Activated T-helper 1 cell treated with Interleukin-2 at 50 U/mL for 16 hours (primary cell): Measurements from ENCODE around the gene KIF5B.
"Not testable (repeated sequence)": the region's sequence is repeated elsewhere in the genome, so short reads cannot be mapped to it uniquely, and the experiment has no call there.

ENCODE experiments used
- DNase-seq: peaks from one replicate; pipeline ENCODE4 v3.0.0-alpha.2; 2020; ENCODE audit warnings: low read depth

Gene KIF5B

GRCh38 chr10:32056136-32057035, at the start of gene KIF5B:
KIF5B (minus strand) TSS chr10:32056425; CDS start chr10:32055973, 452 bp downstream.
- DNase-seq: peak; percentile 82

DNA sequence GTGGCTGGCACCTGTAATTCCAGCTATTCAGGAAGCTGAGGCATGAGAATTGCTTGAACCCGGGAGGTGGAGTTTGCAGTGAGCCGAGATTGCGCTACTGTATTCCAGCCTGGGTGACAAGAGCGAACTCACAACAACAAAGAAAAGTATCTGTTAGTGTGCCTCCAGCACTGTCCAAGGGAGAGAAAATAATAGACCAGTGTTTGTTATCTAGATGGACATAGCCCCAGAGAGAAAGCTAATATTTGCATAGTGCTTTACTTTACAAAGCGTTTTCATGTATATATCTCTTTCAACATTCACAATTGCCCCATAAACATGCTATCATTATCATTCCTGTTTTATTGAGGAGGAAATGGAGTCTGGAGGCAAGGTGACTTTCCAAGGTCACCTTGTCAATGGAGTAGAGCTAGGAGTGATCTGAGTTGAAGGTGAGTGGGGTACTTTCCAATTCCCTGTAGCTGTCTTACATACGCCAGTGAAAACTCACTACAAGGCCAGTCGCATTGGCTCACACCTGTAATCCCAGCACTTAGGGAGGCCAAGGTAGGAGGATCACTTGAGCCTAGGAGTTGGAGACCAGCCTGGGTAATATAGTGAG, 49.7 kb upstream of the KIF5B start:
- DNase-seq: no peak

DNA sequence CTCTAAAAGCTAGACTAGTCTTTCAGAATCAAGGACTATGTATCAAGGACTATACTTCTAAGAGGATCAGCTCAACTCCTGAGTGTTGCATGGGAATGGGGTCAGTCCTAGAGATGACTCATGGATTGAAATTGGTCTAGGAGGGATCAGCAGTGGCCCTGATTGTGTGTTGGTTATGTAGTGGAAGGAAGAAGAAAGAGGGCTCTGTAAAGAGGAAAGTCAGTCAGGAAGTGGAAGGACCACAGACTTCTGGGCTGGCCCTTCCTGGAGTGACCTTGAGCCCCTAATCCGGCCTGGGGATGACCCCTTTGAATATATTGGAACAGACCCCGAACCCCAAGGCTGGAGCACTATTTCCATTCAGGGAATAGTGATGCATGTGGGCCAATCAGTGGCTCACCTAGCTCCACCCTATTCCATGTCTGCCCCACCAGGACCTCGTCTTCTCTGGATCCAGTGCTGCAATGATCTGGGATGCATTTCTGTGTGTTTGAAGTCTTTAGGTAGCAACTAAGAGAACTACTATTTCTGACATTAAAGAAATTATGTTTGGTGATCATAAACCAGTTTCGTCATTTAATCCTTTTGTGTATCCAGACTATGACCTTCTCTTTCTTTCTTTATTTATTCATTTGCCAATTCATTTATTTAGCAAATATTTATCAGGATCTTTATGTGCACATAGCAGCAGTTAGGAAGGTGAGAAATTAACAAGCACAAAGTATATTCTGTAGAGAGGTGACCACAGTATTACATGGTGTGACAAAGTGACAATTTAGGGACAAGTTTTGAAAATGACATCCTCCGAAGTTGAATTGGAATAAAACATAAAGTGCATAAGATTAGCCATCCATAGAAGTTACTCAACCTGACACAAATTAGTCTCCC, 48.6 kb upstream of the KIF5B start:
- DNase-seq: no peak

DNA sequence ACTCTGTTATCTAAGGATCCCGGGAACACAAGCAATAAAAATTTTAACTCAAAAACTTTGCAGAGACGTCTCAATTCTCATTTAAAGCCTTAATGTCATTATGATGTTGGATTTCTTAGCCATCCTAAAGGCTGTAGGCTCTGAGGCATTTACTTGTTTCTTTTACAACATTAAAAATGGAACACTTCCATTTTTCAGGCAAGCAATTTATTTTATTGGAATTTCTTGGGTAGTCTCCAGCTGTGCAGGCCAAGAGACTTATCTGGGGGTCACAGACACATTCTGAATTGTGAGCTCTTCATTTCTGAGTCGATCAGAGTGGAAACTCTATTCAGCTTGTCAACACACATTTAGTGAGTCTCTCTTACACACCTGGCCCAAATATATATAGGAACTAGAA, 48.0 kb upstream of the KIF5B start:
- no peak for DNase-seq

DNA sequence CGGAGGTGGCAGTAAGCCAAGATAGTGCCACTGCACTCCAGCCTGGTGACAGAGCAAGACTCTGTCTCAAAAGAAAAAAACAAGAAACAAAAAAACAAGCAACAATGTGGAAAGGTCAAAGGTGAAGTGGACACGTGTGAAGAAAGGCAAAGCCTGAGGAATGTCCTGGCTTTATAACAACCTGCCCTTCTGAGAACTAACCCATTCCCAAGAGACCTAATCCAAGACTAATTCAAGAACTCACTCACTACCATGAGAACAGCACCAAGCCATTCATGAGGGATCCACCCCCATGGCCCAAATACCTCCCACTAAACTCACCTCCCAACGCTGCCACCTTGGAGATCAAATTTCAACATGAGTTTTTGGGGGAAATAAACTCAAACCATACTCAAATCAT, 47.5 kb upstream of the KIF5B start:
- no peak for DNase-seq

GRCh38 chr10:32098566-32099259, 42.5 kb upstream of the KIF5B start:
- DNase-seq: not testable (repeated sequence)

DNA sequence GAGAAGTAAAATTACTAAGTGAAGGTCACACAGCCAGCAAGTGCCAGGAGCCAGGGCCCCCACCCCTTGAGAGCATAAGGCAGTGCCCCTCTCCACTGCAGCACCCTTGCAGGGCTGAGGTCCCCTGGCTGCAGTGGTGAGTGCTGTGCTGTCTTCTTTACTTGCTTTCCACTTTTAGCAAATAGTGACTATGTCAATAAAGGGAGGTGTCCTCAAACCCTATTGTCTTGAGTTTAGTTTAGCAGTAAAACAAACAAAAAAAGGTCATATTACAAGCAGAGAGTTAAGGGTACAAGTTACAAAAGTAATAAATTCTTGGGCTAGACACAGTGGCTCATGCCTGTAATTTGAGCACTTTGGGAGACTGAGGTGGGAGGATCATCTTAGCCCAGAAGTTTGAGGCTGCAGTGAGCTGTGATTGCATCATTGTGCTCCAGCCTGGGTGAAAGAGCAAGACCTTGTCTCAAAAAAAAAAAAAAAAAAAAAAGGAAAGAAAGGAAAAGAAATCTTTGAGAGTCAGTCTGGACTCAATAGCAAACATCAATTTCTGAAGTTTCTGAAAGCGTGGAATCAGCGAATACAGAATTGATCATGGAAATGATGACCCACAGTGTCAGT, 39.0 kb upstream of the KIF5B start:
- no peak for DNase-seq

- DNase-seq: no peak
These were observed 37.4 kb upstream of the KIF5B start for GRCh38 chr10:32093650-32094049.

GRCh38 chr10:32091046-32091445, 34.8 kb upstream of the KIF5B start:
- DNase-seq: no peak

DNA sequence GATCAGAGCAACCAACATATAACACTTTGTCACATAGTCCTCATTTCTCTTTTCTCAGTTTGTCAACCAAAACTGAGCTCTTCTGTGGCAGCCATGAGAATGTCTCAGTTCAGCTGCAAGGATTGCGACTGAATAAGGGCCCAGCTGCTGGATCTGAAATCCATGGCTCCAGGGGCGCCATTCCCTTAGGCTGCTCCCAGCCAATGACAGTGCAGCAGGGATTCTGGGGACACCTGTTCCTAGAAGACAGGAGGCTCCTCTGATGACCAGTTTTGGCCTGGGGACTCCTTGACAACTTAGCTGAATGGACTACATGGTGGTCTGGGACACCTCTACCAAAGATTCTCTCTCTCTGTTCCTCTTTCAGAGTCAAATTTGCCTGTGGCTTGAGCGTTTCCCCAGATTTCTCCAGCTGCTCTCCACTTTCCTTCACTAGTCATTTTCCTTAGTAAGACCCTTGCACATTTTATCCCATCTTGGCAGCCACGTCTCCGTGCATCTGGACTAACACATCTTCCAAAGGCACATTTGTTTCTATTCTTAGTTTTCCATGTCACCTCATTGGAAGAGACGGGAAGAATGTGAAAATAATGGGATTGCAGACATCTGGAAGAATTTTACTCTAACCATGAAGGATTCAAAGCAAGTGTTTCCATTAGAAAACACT, 28.1 kb upstream of the KIF5B start:
- DNase-seq: no peak

DNA sequence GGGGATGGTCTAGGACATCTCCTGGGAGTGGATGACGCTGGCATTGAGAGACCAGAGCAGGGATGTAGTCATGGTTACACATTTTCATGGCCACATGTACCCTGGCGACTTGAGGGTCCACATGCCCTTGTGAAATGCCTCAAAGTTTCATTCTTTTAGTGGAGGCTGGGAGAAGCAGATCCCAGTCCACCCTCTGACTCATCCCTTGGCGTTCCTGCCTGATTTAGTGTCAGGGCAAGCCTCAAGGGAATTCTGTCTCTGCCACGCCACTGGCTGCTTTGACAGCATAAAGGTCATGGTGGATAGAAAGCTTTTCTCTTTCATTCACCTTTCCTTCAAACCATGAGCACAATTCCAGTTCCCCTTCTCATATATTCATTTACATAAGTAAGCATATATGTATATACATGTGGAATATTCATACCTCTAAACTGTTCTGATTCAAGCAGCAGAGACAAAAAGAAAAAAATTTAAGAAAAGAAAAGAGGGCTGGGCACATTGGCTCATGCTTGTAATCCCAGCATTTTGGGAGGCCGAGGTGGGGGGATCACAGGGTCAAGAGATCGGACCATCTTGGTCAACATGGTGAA, 21.8 kb upstream of the KIF5B start:
- DNase-seq: no peak

DNA sequence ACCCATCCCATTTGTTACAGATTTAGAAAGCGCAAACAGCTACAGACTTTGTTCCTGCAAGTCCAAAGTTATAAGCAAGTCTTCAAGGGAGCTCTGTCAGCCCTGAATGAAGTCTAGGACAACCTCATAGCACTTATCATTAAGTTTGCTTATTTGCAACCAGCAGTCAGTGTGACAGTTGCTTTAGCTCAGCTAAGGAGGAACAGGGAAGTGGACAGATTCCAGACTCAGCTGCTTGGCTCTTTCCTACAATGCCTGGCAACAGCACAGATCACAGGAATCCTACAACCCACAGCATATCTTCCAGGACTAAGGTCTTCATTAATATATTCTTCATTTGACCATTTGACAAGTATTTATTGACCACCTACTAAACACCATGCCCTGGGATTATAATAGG, 17.4 kb upstream of the KIF5B start:
- no peak for DNase-seq

DNA sequence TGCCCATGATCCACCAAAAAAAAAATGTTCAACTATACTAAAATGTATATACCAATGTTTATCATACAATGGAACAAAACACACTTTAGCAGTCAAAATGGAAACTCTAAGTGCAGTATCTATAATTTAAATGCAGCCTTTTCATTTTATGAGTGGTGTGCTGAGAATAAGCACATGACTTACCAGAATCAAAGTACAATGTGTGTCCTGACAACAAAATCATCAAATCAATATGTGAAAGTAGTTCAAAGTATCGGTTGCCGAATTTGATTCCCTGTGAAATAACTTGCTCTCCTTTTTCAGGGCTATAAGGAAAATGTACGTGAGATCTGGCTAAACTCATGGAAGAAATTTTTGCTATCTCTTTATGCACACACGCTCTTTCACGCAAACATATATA, 16.9 kb upstream of the KIF5B start:
- DNase-seq: no peak

GRCh38 chr10:32072025-32072800, 16.0 kb upstream of the KIF5B start:
- no peak for DNase-seq

DNA sequence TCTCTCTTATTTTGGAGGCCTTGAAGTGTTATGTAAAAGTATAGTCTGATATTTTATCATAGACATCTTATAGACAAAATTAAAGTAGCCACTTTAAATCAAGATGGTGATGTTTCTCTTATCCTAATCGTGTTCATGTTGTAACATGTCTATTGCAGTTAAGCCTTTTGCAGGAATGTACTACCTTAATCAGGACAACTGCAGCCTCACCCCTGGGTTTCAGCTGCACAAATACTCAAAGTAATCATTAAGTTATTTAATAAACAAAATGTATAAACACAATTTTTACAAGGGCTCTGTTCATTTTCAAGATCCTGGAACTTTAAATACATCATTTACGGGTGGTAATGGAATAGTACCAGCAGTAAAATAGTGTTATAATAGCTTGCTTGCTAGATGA, 14.4 kb upstream of the KIF5B start:
- DNase-seq: no peak

- no peak for DNase-seq
These were observed 12.3 kb upstream of the KIF5B start for GRCh38 chr10:32068569-32068968.

DNA sequence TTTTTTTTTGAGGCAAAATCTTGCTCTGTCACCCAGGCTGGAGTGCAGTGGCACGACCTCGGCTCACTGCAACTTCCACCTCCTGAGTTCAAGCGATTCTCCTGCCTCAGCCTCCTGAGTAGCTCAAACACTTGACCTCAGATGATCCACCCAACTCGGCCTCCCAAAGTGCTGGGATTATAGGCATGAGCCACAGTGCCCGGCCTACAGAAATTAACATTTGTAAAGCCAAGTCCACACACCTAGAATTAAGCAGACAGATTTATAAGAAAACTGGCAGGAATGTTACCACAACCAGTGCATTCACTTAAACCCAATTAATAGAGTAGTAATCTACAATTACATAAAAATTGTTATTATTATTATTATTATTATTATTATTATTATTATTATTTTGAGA, 11.7 kb upstream of the KIF5B start:
- DNase-seq: not testable (repeated sequence)

DNA sequence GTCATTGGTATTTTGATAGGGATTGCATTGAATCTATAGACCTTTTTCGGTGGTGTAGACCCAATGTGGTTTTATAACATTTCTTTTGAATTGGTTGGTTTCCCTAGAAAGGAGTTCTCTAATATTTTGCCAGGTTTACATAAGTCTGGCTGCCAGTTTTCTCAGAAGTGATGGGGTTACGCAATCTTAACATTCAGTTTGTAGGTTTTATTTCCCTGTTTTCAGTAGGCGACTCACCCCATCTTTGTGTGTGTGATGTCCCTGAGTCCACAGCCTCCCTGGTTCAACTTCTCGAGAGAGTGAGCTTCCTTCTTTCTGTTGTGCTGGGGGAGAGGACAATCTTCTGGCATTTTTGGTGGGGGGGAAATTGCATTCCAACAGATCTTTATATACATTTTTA, 9.6 kb upstream of the KIF5B start:
- no peak for DNase-seq

DNA sequence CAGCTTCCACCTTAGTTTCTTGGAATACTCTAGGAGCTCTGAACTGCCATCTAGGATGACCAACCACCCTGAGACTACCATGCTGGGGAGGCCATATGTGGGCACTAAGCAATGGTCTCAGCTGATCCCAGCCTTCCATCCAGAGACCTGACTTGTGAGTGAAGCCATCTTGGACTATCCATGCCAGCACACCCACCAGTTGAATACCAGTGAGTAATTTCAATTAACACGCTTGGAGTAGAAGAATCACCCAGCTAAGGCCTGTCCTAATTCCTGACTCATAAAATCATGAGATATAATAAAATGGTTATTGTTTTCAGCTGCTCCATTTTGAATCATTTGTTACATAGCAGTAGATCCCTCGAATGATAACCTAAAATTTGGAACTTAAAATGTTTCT, 5.2 kb upstream of the KIF5B start:
- DNase-seq: no peak

DNA sequence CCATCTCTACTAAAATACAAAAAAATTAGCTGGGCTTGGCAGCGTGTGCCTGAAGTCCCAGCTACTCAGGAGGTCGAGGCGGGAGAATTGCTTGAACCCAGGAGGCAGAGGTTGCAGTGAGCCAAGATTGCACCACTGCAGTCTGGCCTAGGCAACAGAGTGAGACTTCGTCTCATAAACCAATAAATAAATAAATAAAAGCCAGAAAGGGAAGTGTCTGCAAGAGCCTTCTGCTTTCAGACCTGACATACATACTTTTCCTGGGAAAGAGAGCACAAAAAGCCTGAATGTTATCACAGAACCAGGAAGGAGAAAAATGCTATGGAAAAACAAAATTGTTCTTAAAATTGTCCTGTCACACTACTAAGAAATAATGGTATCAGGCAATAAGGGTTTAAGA, 4.1 kb upstream of the KIF5B start:
- no peak for DNase-seq
